ENCODE data around the gene MFNG.

- TF ChIP-seq EZH2 (IDR thresholded peaks at IDR 0.05; ENCODE audit: borderline replicate concordance, low read length) = no peak
- TF ChIP-seq, protein P1, sequence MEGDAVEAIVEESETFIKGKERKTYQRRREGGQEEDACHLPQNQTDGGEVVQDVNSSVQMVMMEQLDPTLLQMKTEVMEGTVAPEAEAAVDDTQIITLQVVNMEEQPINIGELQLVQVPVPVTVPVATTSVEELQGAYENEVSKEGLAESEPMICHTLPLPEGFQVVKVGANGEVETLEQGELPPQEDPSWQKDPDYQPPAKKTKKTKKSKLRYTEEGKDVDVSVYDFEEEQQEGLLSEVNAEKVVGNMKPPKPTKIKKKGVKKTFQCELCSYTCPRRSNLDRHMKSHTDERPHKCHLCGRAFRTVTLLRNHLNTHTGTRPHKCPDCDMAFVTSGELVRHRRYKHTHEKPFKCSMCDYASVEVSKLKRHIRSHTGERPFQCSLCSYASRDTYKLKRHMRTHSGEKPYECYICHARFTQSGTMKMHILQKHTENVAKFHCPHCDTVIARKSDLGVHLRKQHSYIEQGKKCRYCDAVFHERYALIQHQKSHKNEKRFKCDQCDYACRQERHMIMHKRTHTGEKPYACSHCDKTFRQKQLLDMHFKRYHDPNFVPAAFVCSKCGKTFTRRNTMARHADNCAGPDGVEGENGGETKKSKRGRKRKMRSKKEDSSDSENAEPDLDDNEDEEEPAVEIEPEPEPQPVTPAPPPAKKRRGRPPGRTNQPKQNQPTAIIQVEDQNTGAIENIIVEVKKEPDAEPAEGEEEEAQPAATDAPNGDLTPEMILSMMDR (conservative IDR thresholded peaks at IDR 0.05 in 1 of 2, IDR thresholded peaks at IDR 0.05 in 1 of 2; ENCODE audit: extremely low read depth in 1 of 2, insufficient read depth in 1 of 2, low read depth in 1 of 2, low read length in 2 of 2) = no peak
These were observed 33.3 kb upstream of the MFNG start, which contains the start of gene CARD10 for GRCh38 chr22:37519268-37520195.

Data from mammary epithelial cell (primary cell).